NB4 (cell line): ENCODE measurements around the gene PGK2.

Experiments used
- DNase-seq: peaks from one replicate; pipeline ENCODE4 v3.0.0; 2010; ENCODE audit warnings: low read depth
- H3K4me3 ChIP-seq: one replicate; pipeline ENCODE4 v1.5.1; 2011; ENCODE audit warnings: mild to moderate bottlenecking, low read depth, low read length, moderate library complexity
- MYC ChIP-seq: IDR thresholded peaks from 2 replicates; pipeline ENCODE4 v1.6.1; 2011; ENCODE audit warnings: low read depth, low read length
- POLR2A ChIP-seq: IDR thresholded peaks from 2 replicates; pipeline ENCODE4 v1.6.1; 2011; ENCODE audit warnings: mild to moderate bottlenecking; ENCODE audit not compliant: insufficient read length; ENCODE audit errors: extremely low read depth
- TF ChIP-seq, protein P1 (sequence below): IDR thresholded peaks from 2 replicates; pipeline ENCODE4 v1.6.1; 2011; ENCODE audit warnings: low read depth, low read length
- TF ChIP-seq, protein P2 (sequence below): IDR thresholded peaks from one replicate; pipeline ENCODE4 v1.5.1; 2012; ENCODE audit warnings: low read depth, low read length

The PGK2 gene

DNA sequence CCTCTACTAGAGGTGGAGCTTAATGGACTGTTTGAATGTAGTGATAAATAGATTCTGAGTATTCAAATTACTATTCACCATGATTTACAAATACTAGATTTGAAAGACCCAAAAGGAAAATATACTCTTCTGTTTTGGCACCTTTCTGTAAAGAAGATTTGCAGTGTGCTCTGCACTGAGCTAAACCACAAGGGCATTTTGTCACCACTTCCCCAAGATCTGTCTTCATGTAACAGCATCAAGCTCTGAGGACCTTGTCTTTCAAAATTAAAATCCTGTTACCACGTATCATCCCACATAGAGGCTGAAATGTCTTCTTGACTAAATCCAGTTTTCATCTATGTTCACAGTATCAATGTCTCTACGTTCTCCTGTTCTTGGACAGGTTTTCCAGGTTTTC lies 3.3 kb upstream of the PGK2 start:
- no peak for DNase-seq
- TF ChIP-seq, protein P1, sequence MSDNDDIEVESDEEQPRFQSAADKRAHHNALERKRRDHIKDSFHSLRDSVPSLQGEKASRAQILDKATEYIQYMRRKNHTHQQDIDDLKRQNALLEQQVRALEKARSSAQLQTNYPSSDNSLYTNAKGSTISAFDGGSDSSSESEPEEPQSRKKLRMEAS: no peak
- TF ChIP-seq POLR2A: no peak
- TF ChIP-seq MYC: no peak
- TF ChIP-seq, protein P2, sequence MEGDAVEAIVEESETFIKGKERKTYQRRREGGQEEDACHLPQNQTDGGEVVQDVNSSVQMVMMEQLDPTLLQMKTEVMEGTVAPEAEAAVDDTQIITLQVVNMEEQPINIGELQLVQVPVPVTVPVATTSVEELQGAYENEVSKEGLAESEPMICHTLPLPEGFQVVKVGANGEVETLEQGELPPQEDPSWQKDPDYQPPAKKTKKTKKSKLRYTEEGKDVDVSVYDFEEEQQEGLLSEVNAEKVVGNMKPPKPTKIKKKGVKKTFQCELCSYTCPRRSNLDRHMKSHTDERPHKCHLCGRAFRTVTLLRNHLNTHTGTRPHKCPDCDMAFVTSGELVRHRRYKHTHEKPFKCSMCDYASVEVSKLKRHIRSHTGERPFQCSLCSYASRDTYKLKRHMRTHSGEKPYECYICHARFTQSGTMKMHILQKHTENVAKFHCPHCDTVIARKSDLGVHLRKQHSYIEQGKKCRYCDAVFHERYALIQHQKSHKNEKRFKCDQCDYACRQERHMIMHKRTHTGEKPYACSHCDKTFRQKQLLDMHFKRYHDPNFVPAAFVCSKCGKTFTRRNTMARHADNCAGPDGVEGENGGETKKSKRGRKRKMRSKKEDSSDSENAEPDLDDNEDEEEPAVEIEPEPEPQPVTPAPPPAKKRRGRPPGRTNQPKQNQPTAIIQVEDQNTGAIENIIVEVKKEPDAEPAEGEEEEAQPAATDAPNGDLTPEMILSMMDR: no peak
- no peak overlapping the region for H3K4me3 ChIP-seq

DNA sequence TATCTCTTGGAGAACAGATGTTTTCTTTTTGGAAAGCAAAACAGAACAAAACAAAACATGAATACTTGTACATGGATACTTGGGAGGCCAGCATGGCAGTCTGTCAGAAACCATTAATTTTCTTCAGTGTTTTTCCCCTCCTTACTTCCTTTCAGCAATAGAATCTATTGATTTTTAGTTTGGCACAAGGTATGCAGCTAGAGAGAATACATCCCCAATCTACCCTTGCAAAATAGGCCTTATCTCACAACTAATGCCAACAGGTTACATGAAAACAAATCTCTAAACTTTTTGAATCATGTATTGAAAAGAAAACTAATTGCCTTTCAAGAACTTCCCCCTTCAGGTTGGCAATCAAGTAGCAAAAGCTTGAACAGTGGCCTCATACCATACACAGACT lies 2.8 kb downstream of the PGK2 start:
- DNase-seq: no peak
- TF ChIP-seq, protein P2: no peak
- TF ChIP-seq MYC (no peak), POLR2A (no peak)
- TF ChIP-seq, protein P1: no peak
- H3K4me3 ChIP-seq: no peak overlapping the region

DNA sequence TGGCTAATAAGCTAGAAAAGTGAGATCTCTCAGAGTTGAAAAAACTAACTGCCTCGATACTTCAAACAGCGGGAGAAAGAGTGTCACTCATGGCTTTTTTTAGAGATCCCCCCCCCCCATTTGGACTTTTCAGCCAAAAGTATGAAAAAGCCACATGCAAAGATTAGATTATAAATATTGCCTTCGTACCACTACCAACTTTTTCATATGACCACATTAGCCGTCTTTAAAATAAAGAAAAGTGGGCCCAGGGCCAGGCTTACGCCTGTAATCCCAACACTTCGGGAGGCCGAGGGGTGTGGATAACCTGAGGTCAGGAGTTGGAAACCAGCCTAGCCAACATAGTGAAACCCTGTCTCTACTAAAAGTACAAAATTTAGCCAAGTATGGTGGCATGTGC lies 4.4 kb downstream of the PGK2 start:
- TF ChIP-seq, protein P1: no peak

DNA sequence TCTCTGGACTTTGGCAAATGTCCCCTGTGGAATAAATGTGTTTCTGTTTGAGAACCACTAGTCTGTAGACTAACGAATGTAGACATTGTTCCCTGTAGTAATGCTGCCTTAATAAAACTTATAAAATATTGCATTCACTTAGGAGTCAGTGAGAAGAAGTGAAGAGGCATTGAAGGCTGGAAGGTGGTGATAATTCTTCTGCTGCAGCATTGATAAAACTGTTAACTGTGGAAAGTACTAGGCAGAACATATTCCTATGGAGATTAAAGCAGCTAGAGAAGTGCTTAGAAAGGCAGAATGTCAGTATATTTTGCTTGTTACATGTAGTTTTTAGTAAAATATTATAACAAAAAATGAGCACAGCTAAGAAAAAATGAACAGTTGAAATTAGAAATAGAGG lies 4.8 kb downstream of the PGK2 start:
- DNase-seq: no peak
- no peak for TF ChIP-seq POLR2A
- TF ChIP-seq, protein P1: no peak
- no peak for TF ChIP-seq MYC
- TF ChIP-seq, protein P2: no peak
- no peak overlapping the region for H3K4me3 ChIP-seq

More for the DNA sequence above, 4.4 kb downstream of the PGK2 start:
- no peak overlapping the region for H3K4me3 ChIP-seq
- DNase-seq: no peak

DNA sequence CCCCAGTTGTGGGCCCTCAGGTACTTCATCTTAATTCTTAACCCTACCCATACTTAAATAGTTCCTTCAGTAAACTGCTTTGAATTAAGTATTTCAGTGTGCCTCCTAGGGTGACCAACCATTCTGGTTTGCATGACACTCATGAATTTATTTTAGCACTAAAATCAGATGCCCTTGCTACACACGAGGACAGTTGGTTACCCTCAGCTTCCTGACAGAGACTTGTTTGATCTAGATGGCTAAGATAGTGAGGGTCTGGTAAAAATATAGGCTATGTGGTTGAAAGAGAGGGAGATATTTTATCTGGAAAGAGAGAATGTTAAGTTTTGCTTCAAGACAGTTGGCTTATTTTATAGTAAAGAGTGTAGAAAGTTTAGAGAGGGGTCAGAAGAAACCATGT lies 10.6 kb downstream of the PGK2 start:
- no peak for DNase-seq
- no peak for TF ChIP-seq MYC
- TF ChIP-seq, protein P2: no peak
- no peak for TF ChIP-seq POLR2A
- TF ChIP-seq, protein P1: no peak
- no peak overlapping the region for H3K4me3 ChIP-seq

DNA sequence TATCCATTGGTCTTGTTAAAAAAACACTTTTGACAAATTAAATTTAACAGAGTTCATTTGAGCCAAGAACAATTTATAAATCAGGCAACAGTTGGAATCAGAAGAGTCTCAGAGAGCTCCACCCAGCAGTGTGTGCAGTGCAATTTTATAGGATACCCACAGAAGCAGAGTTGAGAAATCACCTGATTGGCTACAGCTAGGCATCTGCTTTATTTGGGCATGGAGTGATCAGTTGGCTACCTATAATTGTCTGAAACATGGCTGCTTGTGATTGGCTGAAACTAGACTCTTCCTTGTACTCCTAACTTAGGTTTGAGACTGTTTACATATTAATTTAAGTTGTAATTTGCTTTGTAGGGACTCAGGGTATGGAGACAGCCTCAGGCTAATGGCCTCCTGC lies 12.0 kb downstream of the PGK2 start:
- TF ChIP-seq, protein P1: no peak
- TF ChIP-seq MYC (no peak), POLR2A (no peak)
- TF ChIP-seq, protein P2: no peak
- no peak for DNase-seq
- H3K4me3 ChIP-seq: no peak overlapping the region
